Measurements from ENCODE around the gene HES2. TPM values are rescaled to one million over a fixed set of nuclear protein-coding genes. Genes with fewer than 3 reads are reported as not detected.

HES2 gene, protein sequence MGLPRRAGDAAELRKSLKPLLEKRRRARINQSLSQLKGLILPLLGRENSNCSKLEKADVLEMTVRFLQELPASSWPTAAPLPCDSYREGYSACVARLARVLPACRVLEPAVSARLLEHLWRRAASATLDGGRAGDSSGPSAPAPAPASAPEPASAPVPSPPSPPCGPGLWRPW
- 10 to 100 TPM; 15.4 to 47.7 (median 35.8) TPM for total RNA-seq

DNA sequence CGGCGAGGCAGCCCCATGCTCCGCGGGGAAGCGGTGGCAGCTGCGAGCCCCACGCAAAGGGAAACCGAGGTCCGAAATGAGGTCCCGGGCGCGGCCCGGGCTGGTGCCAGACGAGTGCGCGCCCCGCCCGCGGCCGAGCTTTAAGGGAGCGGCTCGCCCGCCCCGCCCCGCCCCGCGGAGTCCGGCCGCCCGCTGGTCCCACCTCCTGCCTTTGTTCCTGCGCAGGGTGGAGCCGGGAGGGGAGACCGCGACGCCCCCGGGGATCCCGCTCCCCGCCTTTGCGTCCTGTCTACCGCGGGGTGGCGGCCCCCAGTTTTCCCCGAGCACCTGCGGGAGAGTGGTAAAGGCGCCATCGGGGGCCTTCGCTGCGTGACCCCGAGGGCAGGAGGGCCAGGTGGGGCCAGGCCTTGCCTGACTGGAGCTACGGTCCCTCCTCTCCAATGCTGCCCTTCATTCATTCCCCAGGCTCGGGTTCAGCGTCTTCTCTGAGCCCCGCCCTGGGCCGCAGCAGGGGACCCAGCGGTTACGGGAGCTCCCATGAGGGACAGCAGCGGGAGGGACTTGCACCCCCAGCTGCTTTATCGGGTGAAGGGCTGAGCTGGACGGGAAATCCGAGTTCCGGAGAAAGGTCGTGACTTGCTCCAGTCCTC, at the start of gene HES2:
Gene HES2, minus strand, starts transcription at position 116 of the 650 bp plus-strand sequence. Its CDS starts 99 bp downstream, at position 17.
- WGBS, 2 donors: 0 to 4% methylated on average over 6 to 31 of the region's 62 CpGs
- peak within 1 kb of the TSS; percentile 27 for H3K4me3 ChIP-seq (ENCODE audit: low read depth, poor library complexity, severe bottlenecking)
- intact Hi-C loops (cut with DNase I; ENCODE audit: low total_unique reads): no loop called here
- DNase-seq (ENCODE audit: low spot score in 2 of 2): no peak
- TF ChIP-seq, protein P1, sequence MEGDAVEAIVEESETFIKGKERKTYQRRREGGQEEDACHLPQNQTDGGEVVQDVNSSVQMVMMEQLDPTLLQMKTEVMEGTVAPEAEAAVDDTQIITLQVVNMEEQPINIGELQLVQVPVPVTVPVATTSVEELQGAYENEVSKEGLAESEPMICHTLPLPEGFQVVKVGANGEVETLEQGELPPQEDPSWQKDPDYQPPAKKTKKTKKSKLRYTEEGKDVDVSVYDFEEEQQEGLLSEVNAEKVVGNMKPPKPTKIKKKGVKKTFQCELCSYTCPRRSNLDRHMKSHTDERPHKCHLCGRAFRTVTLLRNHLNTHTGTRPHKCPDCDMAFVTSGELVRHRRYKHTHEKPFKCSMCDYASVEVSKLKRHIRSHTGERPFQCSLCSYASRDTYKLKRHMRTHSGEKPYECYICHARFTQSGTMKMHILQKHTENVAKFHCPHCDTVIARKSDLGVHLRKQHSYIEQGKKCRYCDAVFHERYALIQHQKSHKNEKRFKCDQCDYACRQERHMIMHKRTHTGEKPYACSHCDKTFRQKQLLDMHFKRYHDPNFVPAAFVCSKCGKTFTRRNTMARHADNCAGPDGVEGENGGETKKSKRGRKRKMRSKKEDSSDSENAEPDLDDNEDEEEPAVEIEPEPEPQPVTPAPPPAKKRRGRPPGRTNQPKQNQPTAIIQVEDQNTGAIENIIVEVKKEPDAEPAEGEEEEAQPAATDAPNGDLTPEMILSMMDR (IDR thresholded peaks at IDR 0.05): no peak
- no peak for TF ChIP-seq POLR2A (IDR thresholded peaks at IDR 0.05)

DNA sequence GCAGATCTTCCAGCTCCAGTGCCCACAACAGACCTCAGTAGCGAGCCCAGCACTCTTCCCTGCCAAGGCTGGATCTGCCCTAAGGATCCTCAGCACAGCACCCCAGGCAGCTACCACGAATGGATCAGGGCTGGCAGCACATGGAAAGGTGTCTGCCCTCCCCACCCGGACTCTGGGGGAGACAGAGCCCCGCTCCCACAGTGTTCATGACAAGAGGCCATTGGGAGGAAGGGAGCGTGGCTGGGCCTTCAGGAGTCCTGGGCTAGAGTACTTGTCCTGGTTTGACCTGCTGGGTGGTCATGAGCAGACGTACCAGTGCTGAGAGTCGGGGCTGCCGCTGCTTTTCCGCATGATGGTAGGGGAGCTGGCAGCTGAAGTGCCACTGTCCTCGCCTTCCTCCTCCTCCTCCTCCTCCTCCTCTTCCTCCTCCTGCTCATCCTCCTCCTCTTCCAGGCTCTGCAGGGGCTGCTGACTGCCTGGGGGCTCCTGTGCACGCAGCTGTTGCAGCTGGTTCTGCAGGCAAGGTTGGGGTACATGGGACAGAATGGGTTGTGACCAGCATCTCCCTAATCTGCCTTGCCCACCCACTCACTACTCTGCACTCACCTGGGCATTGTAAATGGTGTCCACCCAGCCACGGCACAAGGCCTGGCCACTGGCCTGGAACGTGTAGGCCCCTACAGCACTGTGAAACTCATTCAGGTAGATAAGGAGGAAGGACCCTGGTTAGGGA, 49.2 kb upstream of the HES2 start:
- intact Hi-C loops (cut with DNase I; ENCODE audit: low total_unique reads): no loop called here
- H3K4me3 ChIP-seq (ENCODE audit: low read depth, poor library complexity, severe bottlenecking): no peak overlapping the region
- WGBS, 2 donors: 88 to 89% methylated on average over 13 of the region's 13 CpGs
- no peak for TF ChIP-seq POLR2A (IDR thresholded peaks at IDR 0.05)
- no peak for DNase-seq (ENCODE audit: low spot score in 2 of 2)

DNA sequence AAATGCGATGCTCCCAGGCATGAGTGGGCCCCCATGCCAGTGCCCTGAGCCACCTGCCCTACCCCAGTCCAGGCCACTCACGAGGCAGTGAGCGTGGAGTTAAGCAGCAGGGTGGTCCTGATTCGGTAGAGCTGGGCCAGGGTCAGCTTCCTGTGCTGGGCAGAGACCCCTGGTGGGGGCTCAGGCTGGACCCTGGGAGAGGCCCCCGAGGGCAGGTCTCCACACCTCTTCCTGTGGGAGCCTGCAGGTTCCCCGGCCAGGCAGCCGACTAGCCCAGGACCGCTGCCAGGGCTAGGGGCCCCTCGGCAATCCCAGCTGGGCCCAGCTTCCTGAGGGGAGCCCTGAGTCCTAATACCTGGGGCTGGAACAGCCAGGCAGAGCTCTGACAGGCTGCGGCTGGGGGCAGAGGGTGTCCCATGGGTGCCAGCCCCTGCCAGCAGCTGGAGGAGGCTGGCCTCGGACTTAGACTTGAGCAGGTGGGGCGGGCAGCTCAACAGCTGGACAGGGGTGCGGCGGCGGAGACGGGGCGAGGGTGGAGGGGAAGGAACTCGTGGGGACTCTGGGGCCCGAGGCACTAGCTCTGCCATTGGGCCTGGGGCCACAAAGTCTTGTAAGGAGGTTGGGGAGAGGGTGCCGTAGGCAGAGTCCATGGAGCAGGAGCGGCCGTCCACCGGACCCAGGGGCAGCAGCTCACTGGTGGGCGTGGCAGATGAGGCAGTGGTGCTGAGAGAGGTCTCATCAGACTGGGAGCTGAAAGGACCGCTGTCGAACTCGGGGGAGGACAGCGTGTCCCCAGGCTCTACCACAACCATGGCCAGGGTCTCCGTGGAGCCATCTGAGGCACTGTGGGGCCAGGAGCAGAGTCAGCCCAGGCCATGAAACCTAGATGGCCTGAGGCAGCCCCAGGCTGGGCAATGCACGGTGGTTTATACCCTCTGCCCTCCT, 48.3 kb upstream of the HES2 start:
- TF ChIP-seq, protein P1 (IDR thresholded peaks at IDR 0.05): no peak
- TF ChIP-seq POLR2A (IDR thresholded peaks at IDR 0.05): no peak
- no peak for DNase-seq (ENCODE audit: low spot score in 2 of 2)
- intact Hi-C loops (cut with DNase I; ENCODE audit: low total_unique reads): no loop called here
- 90 to 91% methylated on average over 28 to 30 of the region's 30 CpGs for WGBS, 2 donors
- no peak overlapping the region for H3K4me3 ChIP-seq (ENCODE audit: low read depth, poor library complexity, severe bottlenecking)

DNA sequence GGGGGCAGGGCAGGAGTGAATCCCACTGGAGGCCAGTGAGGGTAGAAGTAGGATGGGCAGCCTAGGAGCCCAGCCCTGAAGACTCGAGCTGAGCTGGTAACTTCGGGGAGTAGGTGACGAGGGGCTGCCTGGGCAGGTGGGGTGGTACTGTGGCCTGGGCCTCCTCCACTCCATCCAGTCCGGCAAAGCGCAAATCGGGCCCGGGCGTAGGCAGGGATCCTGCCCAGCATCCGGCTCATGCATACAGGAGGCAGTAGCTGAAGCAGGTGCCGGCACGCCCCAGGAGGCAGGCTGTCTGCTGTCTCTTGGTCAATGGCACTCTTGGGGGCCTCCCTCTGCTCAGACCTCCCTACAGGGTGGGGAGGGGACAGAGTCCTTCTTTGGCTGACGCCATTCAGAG, 47.5 kb upstream of the HES2 start:
- intact Hi-C loops (cut with DNase I; ENCODE audit: low total_unique reads): no loop called here
- no peak for DNase-seq (ENCODE audit: low spot score in 2 of 2)
- TF ChIP-seq, protein P1 (IDR thresholded peaks at IDR 0.05): no peak
- no peak for TF ChIP-seq POLR2A (IDR thresholded peaks at IDR 0.05)
- no peak overlapping the region for H3K4me3 ChIP-seq (ENCODE audit: low read depth, poor library complexity, severe bottlenecking)
- WGBS, 2 donors: 90 to 95% methylated on average over 12 of the region's 12 CpGs

DNA sequence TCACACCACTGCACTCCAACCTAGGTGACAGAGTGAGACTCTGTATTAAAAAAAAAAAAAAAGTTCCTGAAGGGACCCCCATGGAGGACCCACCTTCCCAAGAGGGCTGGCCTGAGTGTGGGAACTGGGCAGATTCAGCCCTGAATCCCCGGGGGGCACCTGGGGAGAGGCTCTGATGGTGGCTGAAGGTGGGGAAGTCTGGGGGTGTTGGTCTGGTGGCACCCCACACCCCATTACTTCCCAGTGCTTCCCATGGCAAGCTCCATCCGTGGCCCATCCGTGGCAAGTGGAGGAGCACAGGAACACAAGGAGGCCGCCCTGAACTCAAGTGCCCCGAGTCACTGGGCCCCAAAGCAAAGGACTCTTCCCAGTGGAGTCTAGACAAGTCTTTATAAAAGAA, 47.0 kb upstream of the HES2 start:
- 86 to 96% methylated on average over 5 of the region's 5 CpGs for WGBS, 2 donors
- intact Hi-C loops (cut with DNase I; ENCODE audit: low total_unique reads): no loop called here
- DNase-seq (ENCODE audit: low spot score in 2 of 2): no peak
- no peak overlapping the region for H3K4me3 ChIP-seq (ENCODE audit: low read depth, poor library complexity, severe bottlenecking)
- TF ChIP-seq POLR2A (IDR thresholded peaks at IDR 0.05): no peak
- TF ChIP-seq, protein P1 (IDR thresholded peaks at IDR 0.05): no peak

Measured in lower leg skin (tissue), 4 donors.